ENCODE data around the gene PPP1R1A. TPM values are rescaled to one million over a fixed set of nuclear protein-coding genes. Genes with fewer than 3 reads are reported as not detected.

PPP1R1A gene
- total and polyA plus RNA-seq, 9 of the 15 experiments (the other 6 are each of a cell fraction or from before 2014, with no cell fraction given), result not detected

DNA sequence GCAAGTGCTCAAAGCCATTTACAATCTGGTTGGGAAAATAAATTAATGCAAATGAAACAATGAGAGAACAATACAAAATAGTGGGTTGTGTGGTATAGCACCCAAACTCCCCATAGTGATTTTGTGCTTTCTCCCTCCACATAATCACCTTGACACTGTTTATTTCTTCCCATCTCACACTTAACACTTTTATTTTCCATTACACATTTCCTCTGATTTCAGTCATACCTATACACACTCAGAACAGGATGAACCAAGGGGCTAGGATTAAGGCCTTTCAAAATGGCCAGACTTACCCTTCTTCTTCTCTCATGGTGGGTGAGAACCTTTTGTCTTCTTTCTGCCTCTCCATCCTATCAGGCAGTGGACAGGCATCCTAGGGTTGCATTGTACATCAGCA lies 53.0 kb downstream of the PPP1R1A start (continued):
- TF ChIP-seq, protein P1, sequence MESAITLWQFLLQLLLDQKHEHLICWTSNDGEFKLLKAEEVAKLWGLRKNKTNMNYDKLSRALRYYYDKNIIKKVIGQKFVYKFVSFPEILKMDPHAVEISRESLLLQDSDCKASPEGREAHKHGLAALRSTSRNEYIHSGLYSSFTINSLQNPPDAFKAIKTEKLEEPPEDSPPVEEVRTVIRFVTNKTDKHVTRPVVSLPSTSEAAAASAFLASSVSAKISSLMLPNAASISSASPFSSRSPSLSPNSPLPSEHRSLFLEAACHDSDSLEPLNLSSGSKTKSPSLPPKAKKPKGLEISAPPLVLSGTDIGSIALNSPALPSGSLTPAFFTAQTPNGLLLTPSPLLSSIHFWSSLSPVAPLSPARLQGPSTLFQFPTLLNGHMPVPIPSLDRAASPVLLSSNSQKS (CRISPR knock-in tag; IDR thresholded peaks at IDR 0.05), result no peak
- TF ChIP-seq CBX5 (IDR thresholded peaks at IDR 0.05; ENCODE audit: borderline replicate concordance, low read depth) (no peak), ZFPM2 (CRISPR knock-in tag; IDR thresholded peaks at IDR 0.05) (no peak), SAFB (IDR thresholded peaks at IDR 0.05; ENCODE audit: borderline replicate concordance, low read depth, low read length) (no peak), CCNT2 (IDR thresholded peaks at IDR 0.05; ENCODE audit: borderline replicate concordance, extremely low read depth, insufficient read length, low read depth, low read length) (no peak), THRA (IDR thresholded peaks at IDR 0.05) (no peak)
- TF ChIP-seq, protein P2, sequence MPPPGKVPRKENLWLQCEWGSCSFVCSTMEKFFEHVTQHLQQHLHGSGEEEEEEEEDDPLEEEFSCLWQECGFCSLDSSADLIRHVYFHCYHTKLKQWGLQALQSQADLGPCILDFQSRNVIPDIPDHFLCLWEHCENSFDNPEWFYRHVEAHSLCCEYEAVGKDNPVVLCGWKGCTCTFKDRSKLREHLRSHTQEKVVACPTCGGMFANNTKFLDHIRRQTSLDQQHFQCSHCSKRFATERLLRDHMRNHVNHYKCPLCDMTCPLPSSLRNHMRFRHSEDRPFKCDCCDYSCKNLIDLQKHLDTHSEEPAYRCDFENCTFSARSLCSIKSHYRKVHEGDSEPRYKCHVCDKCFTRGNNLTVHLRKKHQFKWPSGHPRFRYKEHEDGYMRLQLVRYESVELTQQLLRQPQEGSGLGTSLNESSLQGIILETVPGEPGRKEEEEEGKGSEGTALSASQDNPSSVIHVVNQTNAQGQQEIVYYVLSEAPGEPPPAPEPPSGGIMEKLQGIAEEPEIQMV (tag; conservative IDR thresholded peaks at IDR 0.05; ENCODE audit: low read depth), result no peak
